SKM-1 treated with dmso at 0.1 percent for 144 hours (cell line): ENCODE results near the gene TNFSF10.
"Not testable (repeated sequence)": the region's sequence is repeated elsewhere in the genome, so short reads cannot be mapped to it uniquely, and the experiment has no call there.

Experiments used
- DNase-seq: peaks from one replicate; lab custom pipeline; 2025; ENCODE audit not compliant: unreplicated experiment; lab: John Stamatoyannopoulos, UW

TNFSF10 gene

DNA sequence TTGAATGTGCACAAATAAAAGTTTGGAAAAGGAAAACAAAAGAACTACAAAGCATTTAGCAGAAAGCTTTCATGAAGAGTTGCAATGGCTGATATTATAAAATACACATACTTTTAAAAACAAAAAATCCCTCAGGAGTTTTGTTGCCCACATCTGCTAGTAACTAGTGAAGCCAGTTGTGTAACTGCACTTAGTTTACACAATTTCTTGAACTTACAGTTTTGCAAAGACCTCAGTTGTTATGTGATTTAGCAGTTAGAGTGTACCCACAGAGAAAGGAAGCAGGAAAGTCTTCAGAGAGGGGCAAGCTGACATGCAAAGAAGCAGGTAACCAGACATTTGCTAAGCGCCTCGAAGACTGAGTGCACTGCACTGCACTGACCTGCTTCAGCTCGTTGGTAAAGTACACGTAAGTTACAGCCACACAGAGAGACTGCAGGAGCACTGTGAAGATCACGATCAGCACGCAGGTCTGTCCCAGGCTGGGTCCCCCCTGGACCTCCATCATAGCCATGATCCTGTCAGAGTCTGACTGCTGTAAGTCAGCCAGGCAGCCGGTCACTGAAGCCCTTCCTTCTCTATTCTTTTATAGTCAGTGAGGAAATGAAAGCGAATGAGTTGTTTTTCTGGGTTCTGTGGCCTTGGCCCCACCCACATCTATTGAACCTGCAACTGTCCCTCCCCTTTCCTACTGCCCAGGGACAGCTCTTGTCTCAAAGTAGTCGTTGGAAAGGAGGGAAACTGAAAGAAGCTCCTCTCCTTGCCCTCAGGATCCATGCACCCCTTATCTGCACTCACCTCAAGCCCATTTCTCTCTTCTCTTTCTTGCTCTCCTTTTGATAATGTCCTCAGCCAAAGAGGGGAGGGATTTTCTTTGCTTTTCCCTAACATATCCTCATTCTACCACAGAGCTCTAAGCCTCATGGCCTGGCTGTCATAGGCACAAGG lies at the start of gene TNFSF10:
TSS of gene TNFSF10 (minus strand) at position 560 of the 948 bp plus-strand sequence. CDS start at position 514, 46 bp downstream.
- DNase-seq, result peak; percentile 82

DNA sequence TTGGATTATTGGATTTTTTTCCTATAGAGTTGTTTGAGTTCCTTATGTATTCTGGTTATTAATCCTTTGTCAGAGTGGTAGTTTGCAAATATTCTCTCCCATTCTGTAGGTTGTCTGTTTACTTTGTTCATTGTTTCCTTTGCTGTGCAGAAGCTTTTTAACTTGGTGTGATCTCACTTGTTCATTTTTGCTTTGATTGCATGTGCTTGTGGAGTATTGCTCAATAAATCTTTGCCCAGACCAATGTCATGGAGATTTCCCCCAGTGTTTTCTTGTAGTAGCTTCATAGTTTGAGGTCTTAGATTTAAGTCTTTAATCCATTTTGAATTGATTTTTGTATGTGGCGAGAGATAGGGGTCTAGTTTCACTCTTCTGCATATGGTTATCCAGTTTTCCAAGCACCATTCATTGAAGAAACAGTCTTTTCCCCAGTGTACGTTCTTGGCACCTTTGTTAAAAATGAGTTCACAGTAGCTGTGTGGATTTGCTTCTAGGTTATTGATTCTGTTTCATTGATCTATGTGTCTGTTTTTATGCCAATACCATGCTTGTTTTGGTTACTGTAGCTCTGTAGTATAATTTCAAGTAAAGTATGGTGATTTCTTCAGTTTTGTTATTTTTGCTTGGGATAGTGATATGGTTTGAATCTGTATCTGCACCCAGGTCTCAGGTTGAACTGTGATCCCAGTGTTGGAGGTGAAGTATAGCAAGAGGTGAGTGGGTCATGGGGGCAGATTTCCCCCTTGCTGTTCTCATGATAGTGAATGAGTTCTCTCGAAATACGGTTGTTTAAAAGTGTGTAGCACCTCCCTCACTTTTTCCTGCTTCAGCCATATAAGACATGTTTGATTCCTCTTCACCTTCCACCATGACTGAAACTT lies 46.1 kb upstream of the TNFSF10 start:
- DNase-seq, result no peak

DNA sequence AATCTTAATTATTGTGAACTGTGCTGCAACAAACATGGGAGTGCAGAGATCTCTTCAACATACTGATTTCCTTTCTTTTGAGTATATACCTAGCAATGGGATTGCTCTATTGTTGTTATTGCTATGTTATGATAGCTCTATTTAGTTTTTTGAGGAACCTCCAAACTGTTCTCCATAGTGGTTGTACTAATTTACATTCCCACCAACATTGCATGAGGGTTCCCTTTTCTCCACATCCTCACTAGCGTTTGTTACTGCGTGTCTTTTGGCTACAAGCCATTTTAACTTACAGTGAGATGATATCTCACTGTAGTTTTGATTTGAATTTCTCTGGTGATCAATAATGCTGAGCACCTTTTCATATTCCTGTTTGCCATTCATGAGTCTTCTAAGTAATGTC lies 45.5 kb upstream of the TNFSF10 start:
- peak; percentile 65 for DNase-seq

DNA sequence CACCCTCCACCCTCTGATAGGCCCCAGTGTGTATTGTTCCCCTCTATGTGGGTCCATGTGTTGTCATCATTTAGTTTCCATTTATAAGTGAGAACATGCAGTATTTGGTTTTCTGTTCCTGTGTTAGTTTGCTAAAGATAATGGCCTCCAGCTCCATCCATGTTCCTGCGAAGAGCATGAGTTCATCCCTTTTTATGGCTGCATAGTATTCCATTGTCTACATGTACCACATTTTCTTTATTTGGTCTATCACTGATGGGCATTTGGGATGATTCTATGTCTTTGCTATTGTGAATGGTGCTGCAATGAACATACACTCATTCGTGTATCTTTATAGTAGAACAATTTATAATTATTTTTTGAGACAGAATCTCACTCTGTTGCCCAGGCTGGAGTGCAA lies 43.6 kb upstream of the TNFSF10 start:
- not testable (repeated sequence) for DNase-seq

DNA sequence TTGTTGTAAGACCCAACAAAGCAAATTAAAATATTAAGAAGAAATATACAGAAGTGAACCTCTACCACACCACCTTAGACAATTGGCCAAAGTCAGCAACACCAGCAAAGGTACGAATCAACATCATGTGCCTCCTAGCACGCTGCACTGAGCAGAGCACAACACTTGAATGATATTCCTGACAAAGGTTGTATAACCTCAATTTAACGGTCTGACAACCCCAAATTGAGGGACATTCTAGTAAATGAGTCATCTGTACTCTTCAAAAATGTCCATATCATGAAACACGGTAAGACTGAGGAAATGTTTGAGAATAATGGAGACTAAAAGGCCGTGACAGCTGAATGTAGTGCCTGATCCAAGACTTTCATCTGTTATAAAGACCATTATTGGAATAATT lies 41.3 kb upstream of the TNFSF10 start:
- DNase-seq, result no peak

DNA sequence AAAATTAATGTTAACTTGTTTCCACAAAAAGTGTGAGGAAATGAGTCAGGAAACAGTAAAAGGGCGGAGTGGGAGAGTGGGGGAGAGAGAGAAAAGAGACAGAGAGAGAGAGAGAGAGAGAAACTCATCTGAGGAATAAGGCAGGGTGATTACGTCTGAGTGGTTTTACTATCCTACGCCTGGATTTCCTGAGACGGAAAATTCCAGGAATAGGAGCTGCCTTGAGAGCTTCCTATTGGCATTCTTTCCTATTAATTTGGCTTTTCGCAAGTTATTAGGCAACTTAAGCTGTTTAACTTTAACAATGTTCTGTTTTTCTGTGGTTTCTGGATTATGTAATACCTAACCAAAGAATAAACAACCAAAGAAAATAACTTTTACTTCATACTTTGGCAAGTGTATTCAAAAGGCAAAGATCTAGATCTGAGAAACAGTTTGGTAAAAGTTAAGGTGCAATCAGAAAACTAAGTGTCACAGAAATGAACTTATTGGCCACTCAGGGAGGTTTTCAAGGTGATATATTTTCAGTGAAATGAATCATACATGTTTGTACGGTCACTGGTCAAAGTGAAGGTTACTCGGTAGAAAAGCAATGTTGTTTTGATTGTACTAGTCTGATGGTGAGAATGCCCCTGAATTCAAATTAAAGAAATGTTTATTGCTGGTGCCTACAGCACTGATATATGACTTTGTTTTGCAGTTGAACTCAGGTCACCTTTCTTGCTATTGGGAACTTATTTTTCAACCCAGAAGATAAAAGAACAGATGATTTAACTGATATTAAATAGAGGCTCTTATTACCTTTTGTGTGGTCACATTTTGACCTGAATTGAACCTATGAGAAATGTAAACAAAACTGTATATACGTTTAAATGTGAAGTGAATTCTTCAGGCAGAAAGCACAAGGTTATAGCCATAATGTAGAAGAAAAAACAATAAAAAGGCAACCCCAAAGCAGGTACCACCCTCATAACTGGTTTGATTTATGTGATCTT lies 39.9 kb upstream of the TNFSF10 start:
- no peak for DNase-seq

DNA sequence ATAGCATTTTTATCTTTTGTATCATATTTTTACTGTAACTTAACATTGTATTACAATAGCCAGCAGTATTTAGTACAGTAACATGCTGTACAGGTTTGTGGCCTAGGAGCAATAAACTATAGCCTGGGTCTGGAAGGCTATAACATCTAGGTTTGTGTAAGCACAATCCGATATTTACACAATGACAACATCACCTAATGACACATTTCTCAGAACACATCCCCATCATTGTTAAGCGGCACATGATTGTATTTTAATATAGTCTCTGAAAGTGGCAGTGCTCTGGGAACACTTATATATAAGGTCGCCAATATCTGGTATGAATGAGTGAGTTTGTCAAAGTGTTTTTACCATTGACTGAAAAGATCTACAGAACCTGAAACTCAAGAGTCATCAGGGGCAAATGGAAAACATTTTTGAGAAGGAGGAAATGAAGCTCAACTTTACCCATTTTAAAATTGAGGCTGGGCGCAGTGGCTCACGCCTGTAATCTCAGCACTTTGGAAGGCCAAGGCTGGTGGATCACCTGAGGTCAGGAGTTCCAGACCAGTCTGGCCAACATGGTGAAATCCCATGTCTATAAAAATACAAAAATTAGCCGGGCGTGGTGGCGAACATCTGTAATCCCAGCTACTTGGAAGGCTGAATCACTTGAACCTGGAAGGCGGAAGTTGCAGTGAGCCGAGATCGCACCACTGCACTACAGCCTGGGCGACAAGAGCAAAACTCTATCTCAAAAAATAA lies 38.8 kb upstream of the TNFSF10 start:
- no peak for DNase-seq

DNA sequence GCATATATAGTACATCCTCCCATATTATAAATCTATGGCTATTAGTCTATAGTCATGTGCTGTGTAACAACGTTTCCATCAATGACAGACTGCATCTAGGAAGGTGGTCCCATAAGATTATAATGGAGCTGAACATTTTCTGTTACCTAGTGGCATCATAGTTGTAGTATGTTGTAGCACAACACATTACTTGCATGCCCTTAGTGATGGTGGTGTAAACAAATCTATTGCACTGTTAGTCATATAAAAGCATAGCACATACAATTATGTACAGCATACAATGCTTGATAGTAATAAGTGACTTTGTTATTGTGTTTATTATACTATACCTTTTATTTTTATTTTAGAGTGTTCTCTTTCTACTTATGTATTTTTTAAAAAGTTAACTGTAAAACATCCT lies 37.4 kb upstream of the TNFSF10 start:
- no peak for DNase-seq

DNA sequence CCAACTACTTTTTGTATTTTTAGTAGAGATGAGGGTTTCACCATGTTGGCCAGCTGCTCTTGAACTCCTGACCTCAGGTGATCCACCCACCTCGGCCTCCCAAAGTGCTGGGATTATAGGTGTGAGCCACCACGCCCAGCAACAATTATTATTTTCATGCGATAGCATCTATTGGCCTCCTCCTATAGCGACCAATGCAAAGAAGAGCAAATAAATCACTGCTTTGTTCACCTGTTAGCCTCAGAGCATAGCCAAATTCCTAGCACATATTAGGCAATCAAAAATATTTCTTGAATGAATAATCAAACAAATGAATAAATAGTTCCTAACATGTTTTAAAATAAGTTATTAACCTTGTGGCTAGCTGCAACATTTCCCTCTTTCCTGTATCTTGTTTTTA lies 36.8 kb upstream of the TNFSF10 start:
- no peak for DNase-seq

DNA sequence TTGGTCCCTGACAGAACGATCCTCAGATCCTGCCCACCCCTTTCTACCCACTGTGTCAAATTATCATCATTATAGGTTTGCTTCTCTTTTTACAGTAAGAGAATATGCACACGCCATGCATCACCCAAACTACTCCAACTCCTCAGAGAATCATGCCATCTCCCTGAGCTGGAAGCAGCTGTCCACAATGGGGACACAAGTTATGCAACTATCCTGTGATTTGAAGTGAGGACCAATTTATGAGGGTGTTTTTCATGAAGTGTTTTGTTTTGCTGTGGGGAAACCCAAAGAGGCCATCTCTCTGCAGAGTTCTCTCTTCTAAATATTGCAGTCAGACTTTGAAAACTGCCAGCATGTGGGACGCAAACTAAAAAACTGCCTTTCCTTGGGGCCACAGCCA lies 35.8 kb upstream of the TNFSF10 start:
- no peak for DNase-seq

DNA sequence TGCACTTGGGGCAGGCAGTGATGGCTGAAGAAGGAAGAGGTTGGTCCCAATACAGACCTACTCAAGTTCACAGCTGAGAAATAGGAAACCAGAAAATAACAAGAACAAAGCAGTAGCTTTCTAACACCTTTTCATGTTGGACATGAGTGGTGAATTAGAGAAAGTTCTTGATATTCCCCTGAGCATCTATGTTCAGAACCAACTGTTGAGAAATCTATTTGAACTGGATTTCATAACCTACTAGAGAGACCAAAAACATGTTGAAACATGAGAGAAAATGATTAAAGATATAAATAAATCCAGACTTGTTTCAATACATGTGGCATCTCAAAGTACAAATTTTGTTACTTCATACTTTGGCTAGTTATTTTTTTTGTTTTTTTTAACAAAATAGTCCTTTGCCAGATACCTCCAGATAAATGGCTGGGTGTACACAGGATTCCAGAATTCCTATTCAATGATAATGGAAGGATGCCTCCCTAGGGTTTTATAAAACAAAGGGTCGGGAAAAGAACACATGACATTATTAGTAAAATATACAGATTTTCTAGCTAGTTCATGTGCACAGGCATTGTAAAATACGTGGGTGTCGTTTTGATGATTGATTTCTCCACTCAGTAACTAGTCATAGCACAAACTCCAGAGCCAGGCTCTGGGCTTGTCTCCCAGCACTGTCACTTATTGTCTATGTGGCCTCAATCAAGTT lies 34.4 kb upstream of the TNFSF10 start:
- no peak for DNase-seq

DNA sequence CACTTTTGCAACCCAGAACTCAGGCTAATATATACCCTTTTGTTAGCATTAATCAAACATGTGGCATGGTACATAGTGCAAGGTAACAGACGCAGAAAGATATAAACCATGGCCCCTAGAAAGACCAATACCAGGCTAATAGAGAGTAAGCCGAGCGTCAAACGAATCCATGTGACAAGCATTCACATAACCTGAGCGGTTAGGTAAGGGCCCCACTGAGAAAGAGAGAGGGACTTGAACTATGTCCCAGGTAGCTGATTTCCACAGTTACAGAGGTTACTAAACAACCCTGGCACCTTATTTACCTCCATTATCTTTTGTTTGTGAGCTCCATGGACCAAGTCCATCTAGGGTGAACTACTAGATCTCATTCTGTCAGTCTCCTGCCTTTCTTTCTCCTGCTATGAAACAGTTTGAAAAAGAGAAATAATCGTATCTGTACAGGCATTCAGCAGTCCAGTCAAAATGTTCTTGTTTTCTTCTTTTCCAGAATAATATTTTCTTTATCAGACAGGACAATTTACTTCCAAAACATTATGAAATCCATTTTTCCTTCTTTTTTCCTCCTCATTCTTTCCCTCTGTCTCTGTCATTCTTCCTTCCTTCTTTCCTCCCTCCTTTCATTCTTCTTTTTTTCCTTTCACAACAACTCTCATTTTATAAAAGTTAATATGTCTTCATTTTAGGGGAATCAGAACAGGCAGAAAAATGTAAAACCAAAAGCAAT lies 30.5 kb upstream of the TNFSF10 start:
- no peak for DNase-seq

DNA sequence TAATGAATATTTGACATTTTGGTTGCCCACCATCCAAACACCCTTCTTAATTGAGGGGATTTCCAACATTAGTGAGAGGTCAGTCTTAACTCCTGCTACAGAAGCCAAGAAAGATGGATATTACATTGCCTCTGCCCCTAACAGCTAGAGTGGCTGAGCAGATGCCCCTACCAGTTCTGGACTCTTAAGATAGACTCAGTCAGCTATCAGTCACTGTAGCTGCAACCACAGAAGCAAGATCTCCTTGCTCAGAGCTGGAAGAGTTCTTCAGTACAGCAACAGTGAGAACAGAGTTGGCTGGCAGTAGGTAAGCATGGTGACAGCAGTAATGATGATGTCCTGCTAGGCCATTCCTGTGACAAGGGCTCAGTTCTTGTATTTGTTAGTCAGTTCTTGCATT lies 29.4 kb upstream of the TNFSF10 start:
- no peak for DNase-seq

DNA sequence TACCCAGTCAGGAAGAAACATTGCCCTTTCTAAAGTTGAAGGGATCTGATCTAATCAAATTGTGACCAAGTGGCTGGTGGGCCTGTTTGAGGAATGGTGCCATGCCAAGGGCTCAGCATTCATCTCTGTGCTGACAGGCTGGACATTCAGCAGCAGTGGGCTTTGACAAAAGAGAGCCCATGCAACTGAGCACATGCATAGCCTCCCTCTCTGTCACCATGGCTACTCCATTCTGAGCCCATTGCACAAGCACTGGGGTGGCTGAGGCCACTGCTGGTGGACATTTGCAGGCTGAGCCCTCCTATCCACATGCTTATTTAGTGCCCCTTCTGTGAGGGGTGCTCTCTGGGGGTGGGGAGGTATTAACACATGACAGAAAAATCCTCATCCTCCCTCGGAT lies 28.6 kb upstream of the TNFSF10 start:
- no peak for DNase-seq

DNA sequence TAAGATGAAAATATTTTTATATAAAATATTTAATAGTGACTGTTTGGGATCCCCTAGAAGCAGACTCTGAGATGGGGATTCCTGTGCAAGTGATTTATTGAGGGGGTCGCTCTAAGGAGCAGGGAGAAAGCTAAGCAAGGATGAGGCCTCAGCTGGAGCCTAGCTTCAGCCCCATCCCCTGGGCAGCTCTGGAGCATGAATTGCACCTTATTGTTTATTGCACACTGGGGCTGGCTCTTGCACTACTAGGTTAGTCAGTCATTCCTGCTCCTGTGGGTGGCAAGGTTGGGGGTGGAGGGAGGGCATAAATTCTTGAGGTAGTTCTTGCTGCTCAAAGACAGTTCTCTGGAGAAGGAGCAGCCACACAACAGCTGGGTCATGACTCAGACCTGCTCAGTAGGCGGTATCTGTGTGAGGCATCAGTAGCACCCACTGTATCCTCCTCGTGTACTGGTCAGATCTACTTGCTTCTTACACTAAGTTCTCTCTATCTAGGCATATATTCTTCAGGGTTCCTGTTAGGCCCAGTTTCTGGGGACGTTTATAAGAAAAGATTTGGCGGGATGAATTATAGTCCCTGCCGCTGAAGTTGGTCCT lies 27.2 kb upstream of the TNFSF10 start:
- no peak for DNase-seq

DNA sequence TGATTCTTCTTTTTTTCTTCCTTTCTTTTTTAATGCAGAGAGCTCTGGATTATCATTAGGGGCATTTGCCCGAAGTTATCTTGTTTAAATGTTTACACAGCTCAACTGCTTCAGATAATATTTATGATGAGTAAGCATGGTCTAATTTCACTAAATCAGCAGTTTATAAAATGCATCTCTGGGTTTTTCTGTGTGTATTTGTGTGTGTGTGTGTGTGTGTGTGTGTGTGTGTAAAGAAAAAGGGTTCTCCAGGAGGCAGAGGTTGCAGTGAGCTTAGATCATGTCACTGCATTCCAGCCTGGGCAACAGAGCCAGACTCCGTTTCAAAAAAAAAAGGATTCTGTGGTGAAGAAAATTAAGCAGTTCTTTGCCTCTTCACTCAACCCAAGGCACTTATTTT lies 25.9 kb upstream of the TNFSF10 start:
- no peak for DNase-seq

DNA sequence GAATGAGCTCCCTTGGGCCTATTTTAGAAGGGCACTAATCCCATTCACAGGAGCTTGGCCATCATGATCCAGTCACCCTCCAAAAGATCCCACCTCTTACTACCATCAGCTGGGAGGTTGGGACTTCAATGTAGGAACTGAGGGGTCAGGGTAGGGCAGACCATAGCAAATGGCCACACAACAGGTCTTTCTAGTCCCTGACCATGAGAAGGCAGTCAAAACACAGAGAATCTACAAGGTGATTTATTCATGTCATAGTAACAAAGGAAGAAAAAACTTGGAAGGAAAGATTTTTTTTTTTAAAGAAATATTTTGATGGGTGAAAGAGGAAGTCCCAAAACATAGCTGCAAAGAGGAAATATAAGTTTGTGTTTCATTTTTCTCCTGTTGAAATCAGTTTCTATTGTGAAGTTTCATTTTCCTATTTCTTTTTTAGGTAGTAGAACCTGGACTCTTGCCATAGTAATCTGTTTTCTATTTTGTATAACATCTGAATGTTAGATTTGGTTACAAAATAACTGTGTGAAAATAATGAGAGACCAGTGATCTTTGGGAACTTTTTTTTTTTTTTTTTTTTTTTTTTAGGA lies 23.5 kb upstream of the TNFSF10 start:
- peak; percentile 17 for DNase-seq

DNA sequence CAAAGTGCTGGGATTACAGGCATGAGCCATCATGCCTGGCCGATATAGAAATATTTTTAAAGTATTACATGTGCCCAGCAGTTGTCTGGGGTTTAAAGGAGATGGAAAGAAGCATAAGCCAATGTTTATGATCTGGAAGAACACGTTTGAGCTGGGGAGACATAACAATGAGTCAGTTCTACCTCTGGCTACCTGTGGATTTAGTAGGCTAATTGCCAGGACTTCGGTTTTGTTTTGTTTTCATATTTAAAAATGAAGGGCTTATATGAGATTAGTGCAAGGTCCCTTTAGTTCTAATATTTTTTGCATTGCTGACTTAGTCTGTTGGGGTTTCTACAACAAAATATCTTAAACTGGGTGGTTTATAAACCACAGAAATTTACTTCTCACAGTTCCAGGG lies 22.9 kb upstream of the TNFSF10 start:
- DNase-seq, result no peak
